Anterior cingulate cortex (tissue), 58 donors: ENCODE measurements around the gene PNPLA7.
A peak's percentile ranks its signal among the peaks of the same experiment; 100 is the strongest.
"Not testable (repeated sequence)": the region's sequence is repeated elsewhere in the genome, so short reads cannot be mapped to it uniquely, and the experiment has no call there.

Source experiments
- DNase-seq, 58 donors: peaks; one replicate each; lab custom pipeline; 2025; lab: John Stamatoyannopoulos, UW

The PNPLA7 gene

DNA sequence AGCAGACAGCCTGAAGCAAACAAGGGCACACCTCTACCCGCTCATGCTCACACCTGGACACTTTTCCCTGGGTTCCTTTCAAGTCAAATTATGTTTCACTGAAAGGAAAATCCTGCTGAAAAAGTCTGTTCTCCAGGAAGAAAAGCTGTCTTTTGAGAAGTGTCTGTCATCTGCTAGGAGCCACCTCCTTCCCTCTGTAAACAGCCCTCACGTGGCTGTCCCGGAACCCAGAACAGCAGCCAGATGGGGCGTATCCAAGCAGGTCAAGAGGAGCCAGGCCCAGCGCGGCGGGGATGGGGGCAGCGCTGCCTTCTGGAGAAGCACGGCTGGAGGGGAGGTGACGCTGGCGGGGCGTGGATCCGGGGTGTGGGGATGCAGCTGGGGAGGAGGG, at the start of gene PNPLA7:
Gene PNPLA7, minus strand, starts transcription at position 172 of the 391 bp plus-strand sequence. CDS start 205 bp downstream, outside the sequence.
- peak; percentile 27 to 92 (median 80) for DNase-seq

DNA sequence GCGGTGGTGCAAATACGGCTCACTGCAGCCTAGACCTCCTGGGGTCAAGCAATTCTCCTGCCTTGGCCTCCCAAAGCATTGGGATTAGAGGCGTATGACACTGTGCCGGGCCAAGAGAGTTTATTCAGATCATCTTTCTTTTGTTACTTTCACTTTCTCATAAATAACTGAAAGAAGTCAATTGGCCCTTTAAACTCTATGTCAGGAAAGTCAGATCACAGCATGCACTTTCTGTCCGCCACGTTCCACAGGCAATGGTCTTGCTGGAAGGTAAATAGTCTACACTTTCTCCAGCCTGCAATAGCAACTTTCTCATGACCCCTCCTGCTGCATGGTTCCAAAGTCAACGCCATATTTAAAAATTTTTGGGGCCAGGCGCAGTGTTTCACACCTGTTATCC, 48.7 kb upstream of the PNPLA7 start:
- DNase-seq: no peak

- not testable (repeated sequence) for DNase-seq
These were observed 46.4 kb upstream of the PNPLA7 start for GRCh38 chr9:137596577-137596976.

DNA sequence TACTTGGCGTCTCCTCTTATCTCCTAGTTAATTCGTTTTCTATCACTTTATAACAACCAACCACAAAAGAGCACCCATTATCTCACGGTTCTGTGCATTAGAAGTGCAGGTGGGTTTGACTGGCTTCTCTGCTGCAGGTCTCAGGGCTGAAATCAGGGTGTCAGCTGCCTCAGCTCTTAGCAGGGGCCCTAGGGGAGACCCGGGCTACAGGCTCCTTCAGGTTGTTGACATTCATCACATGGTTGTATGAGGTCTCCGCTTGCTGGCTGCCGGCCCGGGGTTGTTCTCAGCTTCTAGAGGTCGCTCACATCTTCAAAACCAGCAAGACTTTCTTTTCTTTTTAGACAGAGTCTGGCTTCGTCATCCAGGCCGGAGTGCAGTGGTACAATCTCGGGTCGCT, 43.0 kb upstream of the PNPLA7 start:
- DNase-seq: no peak

- DNase-seq: peak in 1 of 58 donors; percentile 26
These were observed 42.6 kb upstream of the PNPLA7 start for GRCh38 chr9:137592767-137593166.

GRCh38 chr9:137590469-137591383, 40.5 kb upstream of the PNPLA7 start, which contains the start of gene ZMYND19:
Gene ZMYND19, minus strand, starts transcription at chr9:137590512. Its CDS starts 249 bp downstream, at chr9:137590263.
- peak in 55 of 58 donors; percentile 20 to 88 (median 74) for DNase-seq

DNA sequence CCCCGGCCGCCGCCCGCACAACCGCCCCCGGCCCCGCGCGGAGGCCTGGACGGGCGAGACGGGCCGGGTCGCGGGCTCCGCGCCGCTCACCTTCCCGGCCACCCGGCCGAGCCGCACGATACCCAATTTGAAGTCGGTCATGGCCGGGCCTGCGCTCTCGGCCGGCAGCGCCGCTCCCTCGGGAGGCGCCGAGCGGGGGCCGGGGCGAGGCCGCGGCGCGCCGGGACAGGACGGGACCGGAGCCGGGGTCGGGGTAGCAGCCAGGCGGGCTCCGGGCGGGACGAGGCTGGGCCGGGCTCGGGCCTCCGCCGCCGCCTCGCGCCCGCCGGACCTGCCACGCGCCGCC, 39.9 kb upstream of the PNPLA7 start:
- no peak for DNase-seq

GRCh38 chr9:137589441-137590122, 39.4 kb upstream of the PNPLA7 start:
- DNase-seq: no peak

DNA sequence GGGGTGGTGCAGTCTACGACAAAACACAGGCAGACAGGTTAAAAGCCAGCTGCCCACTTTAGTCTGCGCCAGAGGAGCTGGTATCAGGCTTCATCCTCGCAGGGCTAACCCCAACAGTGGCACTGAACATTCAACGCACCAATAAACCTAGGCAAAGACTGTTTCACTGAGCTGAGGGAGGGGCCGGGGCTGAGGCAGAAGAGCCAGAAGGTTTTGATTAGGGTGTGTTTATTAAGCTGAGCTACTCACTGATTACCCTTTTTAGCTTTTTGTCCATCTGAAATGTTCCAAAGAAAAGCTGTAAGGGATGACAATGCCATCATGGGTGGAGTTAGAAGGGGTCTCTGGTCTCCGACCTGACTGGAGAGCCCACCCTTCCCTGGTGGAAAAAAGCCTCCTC, 38.7 kb upstream of the PNPLA7 start:
- no peak for DNase-seq

- DNase-seq: no peak
These were observed 38.1 kb upstream of the PNPLA7 start for GRCh38 chr9:137588311-137588710.

DNA sequence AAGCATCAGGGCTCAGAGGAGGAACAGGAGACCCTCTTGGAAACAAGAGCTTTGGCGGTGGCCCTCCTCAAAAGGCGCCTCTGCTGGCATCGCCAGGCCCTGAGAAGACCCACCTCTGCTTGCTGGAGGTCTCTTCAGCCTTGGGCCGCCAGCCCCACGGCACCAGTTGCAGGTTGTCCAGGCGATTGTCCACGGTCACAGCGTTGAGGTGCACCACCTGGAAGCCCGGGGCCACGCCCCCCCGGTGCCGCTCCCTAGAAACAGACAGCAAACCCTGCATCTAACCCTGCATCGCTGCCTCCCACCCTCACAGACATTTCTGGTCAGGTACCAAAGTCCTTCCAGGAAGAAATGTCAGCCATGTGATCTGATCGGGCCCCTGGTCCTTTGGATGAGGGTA, 36.7 kb upstream of the PNPLA7 start:
- DNase-seq: no peak

GRCh38 chr9:137583957-137584356, 33.8 kb upstream of the PNPLA7 start:
- no peak for DNase-seq

- no peak for DNase-seq
These were observed 33.1 kb upstream of the PNPLA7 start for GRCh38 chr9:137583347-137583746.

DNA sequence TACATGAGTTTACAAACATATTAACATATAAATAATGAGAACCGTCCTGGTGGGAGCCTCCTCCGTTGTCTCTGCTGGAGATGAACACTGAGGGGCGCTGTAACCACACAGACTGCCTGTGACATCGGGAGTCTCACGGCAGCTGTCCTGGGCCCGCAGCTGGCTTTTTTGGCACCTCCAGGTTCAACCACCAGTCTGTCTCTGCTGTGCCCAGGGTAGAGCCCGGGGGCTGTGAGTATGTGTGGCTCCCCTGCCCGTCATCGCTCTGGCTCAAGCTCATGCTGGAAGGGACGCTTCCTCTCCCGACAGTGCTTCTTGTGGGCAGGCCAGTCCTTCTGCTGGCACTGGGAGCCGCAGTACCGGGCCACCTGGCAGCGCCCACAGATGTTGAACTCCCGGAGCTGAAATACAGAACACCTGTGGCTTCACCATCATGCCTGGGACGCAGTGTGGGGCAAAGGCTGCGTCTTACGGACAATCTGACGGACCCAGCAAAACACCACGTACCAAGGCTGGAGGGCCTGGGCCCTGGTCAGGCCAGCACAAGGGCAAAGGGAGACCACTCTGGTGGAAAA, 32.2 kb upstream of the PNPLA7 start:
- DNase-seq: no peak

DNA sequence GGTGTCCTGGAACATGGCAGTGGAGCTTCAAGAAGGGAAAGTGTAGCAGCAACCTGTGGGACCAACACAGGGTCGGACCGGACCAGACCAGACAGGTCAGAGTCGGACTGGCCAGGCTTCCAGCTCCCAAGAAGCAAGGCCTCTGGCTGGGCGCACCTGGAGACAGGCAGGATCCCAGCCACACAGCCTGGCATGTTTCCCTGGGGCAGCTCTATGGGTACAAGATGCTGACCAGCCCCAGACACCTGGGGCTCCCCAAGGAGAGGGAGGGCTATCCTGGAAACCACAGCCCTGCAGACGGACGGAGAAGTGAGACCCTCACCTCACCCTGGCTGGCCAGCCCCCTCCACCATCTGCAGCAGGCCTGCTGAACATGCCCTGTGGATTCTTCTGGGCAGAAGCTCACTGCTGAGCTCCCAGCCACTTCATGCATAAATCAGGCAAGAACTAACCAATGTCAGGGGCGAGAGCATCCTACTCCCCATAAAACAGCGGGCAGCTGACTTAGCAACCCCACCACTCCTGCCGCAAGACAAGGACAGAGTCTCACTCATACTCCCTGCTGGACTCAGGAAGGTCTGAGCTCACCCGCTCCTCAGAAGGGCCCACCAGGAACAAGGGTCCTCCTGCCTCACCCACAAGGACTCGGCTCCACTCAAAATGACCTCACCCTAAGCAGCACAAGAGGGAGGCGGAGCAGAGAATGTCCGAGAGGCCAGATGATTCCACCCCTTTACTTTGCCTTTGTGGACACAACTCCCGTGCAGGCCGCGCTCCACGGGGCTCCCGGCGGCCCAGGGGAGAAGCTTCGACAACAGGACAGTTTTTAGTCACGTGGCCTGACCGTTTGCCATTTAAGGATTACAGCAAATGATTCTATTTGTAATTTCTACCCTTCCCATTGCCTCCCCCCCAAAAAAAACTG, 31.4 kb upstream of the PNPLA7 start:
- DNase-seq: no peak

GRCh38 chr9:137580954-137581322, 30.7 kb upstream of the PNPLA7 start:
- no peak for DNase-seq

GRCh38 chr9:137580209-137580953, 30.2 kb upstream of the PNPLA7 start:
- DNase-seq: no peak

GRCh38 chr9:137579259-137579604, 29.0 kb upstream of the PNPLA7 start:
- DNase-seq: no peak

DNA sequence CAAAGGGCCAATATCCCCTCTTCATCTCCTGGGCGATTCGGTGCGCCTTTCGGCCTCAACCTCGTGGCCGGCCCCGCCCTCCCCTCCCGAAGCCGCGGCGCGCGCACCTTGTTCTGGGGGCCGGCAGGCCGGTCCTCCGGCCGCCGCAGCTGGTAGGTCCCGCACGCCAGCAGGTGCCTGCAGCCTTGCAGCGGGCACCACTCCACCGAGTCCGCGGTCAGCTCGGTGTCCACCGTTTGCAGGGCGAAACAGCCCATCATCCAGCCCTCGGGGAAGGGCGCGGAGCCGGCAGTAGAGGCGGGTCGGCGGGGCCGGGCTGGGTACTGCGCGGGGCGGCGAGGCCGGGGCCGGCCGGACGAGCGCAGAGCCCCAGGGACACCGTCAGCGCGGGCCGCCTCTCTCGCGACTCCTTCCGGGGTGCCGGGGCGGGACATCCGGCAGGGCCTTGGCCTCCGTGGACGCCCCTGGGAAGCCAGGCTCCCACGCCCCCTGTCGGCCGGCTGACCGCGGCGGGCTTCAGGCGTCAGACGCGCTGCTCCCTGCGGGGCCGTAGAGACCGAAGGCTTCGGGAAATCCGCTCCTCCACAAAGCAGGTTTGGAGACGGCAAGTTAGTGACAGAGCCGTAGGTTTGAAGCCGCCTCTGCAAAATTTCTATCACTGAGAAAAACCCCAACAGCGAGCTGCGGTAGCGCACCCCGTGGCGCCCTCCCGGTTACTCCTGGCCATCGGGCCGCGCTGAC, 28.5 kb upstream of the PNPLA7 start, which contains the start of gene DPH7:
Gene DPH7, minus strand, starts transcription at position 408 of the 741 bp plus-strand sequence. Its CDS starts 148 bp downstream, at position 260.
- peak; percentile 28 to 98 (median 90) for DNase-seq
